SK-N-SH (cell line): ENCODE measurements around the gene CTSE. TPM values are rescaled to one million over a fixed set of nuclear protein-coding genes. Genes with fewer than 3 reads are reported as not detected.

ENCODE experiments used
- CTCF ChIA-PET: fragments of 300-600, 350-600 bp; formaldehyde crosslinking; extraction: SDS; loops from one replicate; lab custom pipeline; 2021; lab: Yijun Ruan, JAX
- POLR2A ChIA-PET: fragments of 350-600 bp; sonication (Branson Sonifier 250); formaldehyde crosslinking; extraction: SDS; loops from one replicate; lab custom pipeline; 2020; ENCODE audit warnings: antibody characterized with exemption, inconsistent platforms; lab: Yijun Ruan, JAX
- DNase-seq: peaks from one replicate; pipeline ENCODE4 v3.0.0; 2012
- H2AFZ ChIP-seq: fragments of 200-600 bp; sonication (generic); 2 replicates; pipeline ENCODE4 v1.8.1; 2016; ENCODE audit warnings: antibody characterized with exemption, mild to moderate bottlenecking, low read depth
- H3F3A ChIP-seq: fragments of 200-600 bp; sonication (generic); replicated peaks from 2 replicates; pipeline ENCODE3; 2016; ENCODE audit warnings: antibody characterized with exemption, mild to moderate bottlenecking; ENCODE audit not compliant: insufficient read depth
- H3K27ac ChIP-seq, 2 experiments: fragments of 200-500 bp in 1 of 2; fragments of 200-600 bp in 1 of 2; sonication (Bioruptor generic) in 1 of 2; sonication (generic), shearing (Covaris generic) in 1 of 2; 2 replicates each; pipeline versions ENCODE4 v1.5.1 to v1.6.1; 2014 to 2016; ENCODE audit warnings: low read depth in 2 of 2, inconsistent platforms in 1 of 2, low read length in 1 of 2, mild to moderate bottlenecking in 1 of 2, mixed read lengths in 1 of 2
- H3K27me3 ChIP-seq: fragments of 200-600 bp; sonication (generic), shearing (Covaris generic); 2 replicates; pipeline ENCODE4 v1.6.1; 2016; ENCODE audit warnings: mixed run types; ENCODE audit not compliant: insufficient read depth
- H3K36me3 ChIP-seq, 2 experiments: fragments of 200-500 bp in 1 of 2; fragments of 200-600 bp in 1 of 2; sonication (Bioruptor generic) in 1 of 2; sonication (generic) in 1 of 2; replicated peaks in 1 of 2; 2 replicates each; pipeline versions ENCODE3 to v1.5.1; 2014 to 2016; ENCODE audit warnings: low read length in 1 of 2, mild to moderate bottlenecking in 1 of 2; ENCODE audit not compliant: insufficient read depth in 2 of 2, control insufficient read depth in 1 of 2
- H3K4me1 ChIP-seq, 2 experiments: fragments of 200-500 bp in 1 of 2; fragments of 200-600 bp in 1 of 2; sonication (Bioruptor generic) in 1 of 2; sonication (generic), shearing (Covaris generic) in 1 of 2; 2 replicates each; pipeline versions ENCODE4 v1.5.1 to v1.6.1; 2014 to 2016; ENCODE audit warnings: low read depth in 1 of 2, low read length in 1 of 2, mixed run types in 1 of 2; ENCODE audit not compliant: insufficient read depth in 2 of 2, control insufficient read depth in 1 of 2
- H3K4me2 ChIP-seq: fragments of 200-600 bp; sonication (generic), shearing (Covaris generic); 2 replicates; pipeline ENCODE4 v1.6.1; 2017; ENCODE audit warnings: mixed run types
- H3K4me3 ChIP-seq, 2 experiments: fragments of 200-500 bp in 1 of 2; fragments of 200-600 bp in 1 of 2; sonication (Bioruptor generic) in 1 of 2; sonication (generic), shearing (Covaris generic) in 1 of 2; 2 replicates each; pipeline versions ENCODE4 v1.5.1 to v1.8.1; 2014 to 2016; ENCODE audit warnings: low read depth in 2 of 2, inconsistent platforms in 1 of 2, low read length in 1 of 2, mild to moderate bottlenecking in 1 of 2, mixed read lengths in 1 of 2, moderate library complexity in 1 of 2
- H3K79me2 ChIP-seq: fragments of 200-600 bp; sonication (generic); 2 replicates; pipeline ENCODE4 v1.8.1; 2017; ENCODE audit warnings: mild to moderate bottlenecking; ENCODE audit not compliant: insufficient read depth
- H3K9ac ChIP-seq: fragments of 200-600 bp; sonication (generic); 2 replicates; pipeline ENCODE4 v1.6.1; 2017; ENCODE audit warnings: mixed run types
- H3K9me2 ChIP-seq: fragments of 200-600 bp; sonication (generic); 2 replicates; pipeline ENCODE4 v1.6.1; 2017; ENCODE audit warnings: mixed run types
- H3K9me3 ChIP-seq: fragments of 200-600 bp; sonication (generic); 2 replicates; pipeline ENCODE4 v1.6.1; 2017; ENCODE audit warnings: mixed run types, mild to moderate bottlenecking, moderate library complexity
- H4K20me1 ChIP-seq: fragments of 200-600 bp; sonication (generic); 2 replicates; pipeline ENCODE4 v1.6.1; 2017; ENCODE audit warnings: mild to moderate bottlenecking, mixed run types; ENCODE audit not compliant: insufficient read depth
- CTCF ChIP-seq: fragments of 200-600 bp; sonication (generic); IDR thresholded peaks from 2 replicates; pipeline ENCODE4 v1.6.1; 2017; ENCODE audit warnings: antibody characterized with exemption, mild to moderate bottlenecking, moderate library complexity
- ELF1 ChIP-seq: IDR thresholded peaks from 2 replicates; pipeline ENCODE4 v1.4.0; 2012
- EP300 ChIP-seq, 2 experiments: IDR thresholded peaks; 2 replicates each; pipeline versions ENCODE4 v1.4.0 to v1.6.1; 2012; ENCODE audit warnings: borderline replicate concordance in 1 of 2, low read depth in 1 of 2, low read length in 1 of 2
- FOXJ3 ChIP-seq: sonication (generic); formaldehyde crosslinking; IDR thresholded peaks from 2 replicates; pipeline ENCODE4 v1.5.1; 2020; ENCODE audit warnings: mild to moderate bottlenecking, missing genetic modification reagents
- GATA2 ChIP-seq: sonication (generic); formaldehyde crosslinking; IDR thresholded peaks from 2 replicates; pipeline ENCODE4 v1.5.0; 2020; ENCODE audit warnings: mild to moderate bottlenecking, missing genetic modification reagents
- IRF3 ChIP-seq: fragments of 150-350 bp; IDR thresholded peaks from 2 replicates; pipeline ENCODE4 v1.6.1; 2016; ENCODE audit warnings: mild to moderate bottlenecking, low read depth, low read length
- MXI1 ChIP-seq: IDR thresholded peaks from 2 replicates; pipeline ENCODE4 v1.6.1; 2012; ENCODE audit warnings: mild to moderate bottlenecking, low read depth, low read length, improper control_type of control experiment
- PBX3 ChIP-seq: IDR thresholded peaks from 2 replicates; pipeline ENCODE4; 2012
- RAD21 ChIP-seq: IDR thresholded peaks from 2 replicates; pipeline ENCODE4 v1.6.1; 2012; ENCODE audit warnings: mild to moderate bottlenecking, low read length
- RCOR1 ChIP-seq: fragments of 150-350 bp; IDR thresholded peaks from 2 replicates; pipeline ENCODE4 v1.6.1; 2017; ENCODE audit warnings: antibody characterized with exemption, low read length
- REST ChIP-seq: IDR thresholded peaks from 2 replicates; pipeline ENCODE4 v1.6.1; 2012; ENCODE audit warnings: mild to moderate bottlenecking, low read depth, low read length, moderate library complexity
- RFX5 ChIP-seq: IDR thresholded peaks from 2 replicates; pipeline ENCODE4 v1.6.1; 2012; ENCODE audit warnings: mild to moderate bottlenecking, improper control_type of control experiment, low read length
- SIN3A ChIP-seq: IDR thresholded peaks from 2 replicates; pipeline ENCODE4 v1.6.1; 2012; ENCODE audit warnings: low read depth, mild to moderate bottlenecking, low read length, moderate library complexity, borderline replicate concordance
- TAF1 ChIP-seq: IDR thresholded peaks from 2 replicates; pipeline ENCODE4 v1.6.1; 2012; ENCODE audit warnings: low read depth, mild to moderate bottlenecking, low read length, moderate library complexity, borderline replicate concordance
- TCF12 ChIP-seq: IDR thresholded peaks from 2 replicates; pipeline ENCODE4 v1.4.0; 2012
- USF1 ChIP-seq: IDR thresholded peaks from 2 replicates; pipeline ENCODE4 v1.4.0; 2012; ENCODE audit warnings: low read depth, borderline replicate concordance
- YY1 ChIP-seq: IDR thresholded peaks from 2 replicates; pipeline ENCODE4 v1.4.0; 2012; ENCODE audit warnings: low read depth, mild to moderate bottlenecking
- WGBS: methylation state at CpG from one replicate; pipeline ENCODE4 v1.1.6; 2017; ENCODE audit warnings: low lambda C conversion rate; 5-methylcytosine and 5-hydroxymethylcytosine counted together
- polyA plus RNA-seq, 3 experiments: library from polyadenylated mRNA; depleted of rRNA; stranded (reverse); fragments of >200 nt; gene quantifications; 2 replicates each; pipeline ENCODE4 v1.2.3, GENCODE V29; 2012

CTSE gene
- polyA plus RNA-seq, 1 of the 3 experiments (the other 2 are of a cell fraction) = not detected

GRCh38 chr1:206002871-206003801, 20.6 kb downstream of the CTSE start, which contains the start of gene RAB7B:
Gene RAB7B, minus strand, starts transcription at chr1:206003395. Its CDS starts 9,260 bp downstream, at chr1:205994135.
- Histone ChIP-seq H3K4me3 (no peak within 1 kb of the TSS), H3K27ac (no peak within 1 kb of the TSS)
- WGBS = 78% methylated on average over 12 of the region's 12 CpGs

GRCh38 chr1:206002160-206002559, 21.5 kb downstream of the CTSE start:
- peaks cover 10% of the 10 kb centered on the region for H3F3A ChIP-seq
- ChIA-PET CTCF (interaction anchor here (0.8 to 1.6 kb wide), 2 partner anchors 15 to 25 kb away, joined by 3 to 7 read pairs; no protein-coding TSS in a partner anchor), POLR2A (no interaction called here)
- H3K27me3 ChIP-seq = no peaks in the 10 kb centered on the region
- H3K27ac ChIP-seq = no peak overlapping the region
- no peaks in the 10 kb centered on the region for H4K20me1 ChIP-seq
- no peaks in the 10 kb centered on the region for H3K79me2 ChIP-seq
- no peaks in the 10 kb centered on the region for H3K9me3 ChIP-seq
- no peaks in the 10 kb centered on the region for H3K9me2 ChIP-seq
- H2AFZ ChIP-seq = no peak overlapping the region
- no peak overlapping the region for H3K9ac ChIP-seq
- TF ChIP-seq TAF1 (no peak), YY1 (no peak), PBX3 (no peak), USF1 (no peak), GATA2 (CRISPR knock-in tag) (no peak), EP300 (IDR thresholded peaks at IDR 0.05; ENCODE audit: borderline replicate concordance in 1 of 2, low read depth in 1 of 2, low read length in 1 of 2) (no peak), SIN3A (no peak), RCOR1 (no peak), CTCF (no peak), FOXJ3 (CRISPR knock-in tag) (no peak), RAD21 (no peak), RFX5 (no peak), REST (no peak), IRF3 (no peak)
- TF ChIP-seq, all 33 proteins: peak for 0
- Histone ChIP-seq H3K4me3 (no peak overlapping the region), H3K36me3 (no peaks in the 10 kb centered on the region), H3K4me2 (peak overlapping the region; percentile 66; the same call in 1 of the 2 replicates), H3K4me1 (peaks cover 0 to 17% of the 10 kb centered on the region in 2 experiments; a peak in 2 of 4 replicates)
- no peak for DNase-seq
- WGBS = 97% methylated on average over 3 of the region's 3 CpGs

More at GRCh38 chr1:206002871-206003801, 20.6 kb downstream of the CTSE start, which contains the start of gene RAB7B:
- Histone ChIP-seq H3K36me3 (no peaks in the 10 kb centered on the region), H3F3A (peaks cover 10% of the 10 kb centered on the region), H3K4me1 (peaks cover 0 to 17% of the 10 kb centered on the region in 2 experiments; a peak in 2 of 4 replicates), H3K9me2 (no peaks in the 10 kb centered on the region), H3K79me2 (no peaks in the 10 kb centered on the region), H3K9me3 (no peaks in the 10 kb centered on the region), H2AFZ (peak within 1 kb of the TSS; percentile 75; the same call in 1 of the 2 replicates), H3K9ac (no peak within 1 kb of the TSS), H4K20me1 (no peaks in the 10 kb centered on the region), H3K27me3 (no peaks in the 10 kb centered on the region), H3K4me2 (peak within 1 kb of the TSS; percentile 58; the same call in 1 of the 2 replicates)
- no peak for DNase-seq
- TF ChIP-seq MXI1 (no peak), SIN3A (no peak), TCF12 (no peak), ELF1 (no peak)
- POLR2A ChIA-PET = no interaction called here
- CTCF ChIA-PET = interaction anchor here (1.1 to 1.6 kb wide), 3 partner anchors 26 to 103 kb away, joined by 3 to 7 read pairs (median 4); no protein-coding TSS in a partner anchor
